Trophoblast cell (in vitro differentiated cells and primary cell): ENCODE results near the gene PRDM16.

Source experiments
- DNase-seq, 2 donors: peaks; one replicate each; pipeline ENCODE4 v3.0.0-alpha.2; 2016
- H2AFZ ChIP-seq: 2 replicates; pipeline ENCODE4 v1.6.1; 2013; ENCODE audit warnings: low read length, moderate library complexity, mild to moderate bottlenecking; ENCODE audit not compliant: insufficient read depth, poor library complexity
- H2AK5ac ChIP-seq: 2 replicates; pipeline ENCODE4 v1.6.1; 2013; ENCODE audit warnings: mild to moderate bottlenecking, low read length
- H2BK120ac ChIP-seq: 2 replicates; pipeline ENCODE4 v1.6.1; 2013; ENCODE audit warnings: low read length, mild to moderate bottlenecking, moderate library complexity; ENCODE audit not compliant: insufficient read depth, poor library complexity
- H2BK12ac ChIP-seq: 2 replicates; pipeline ENCODE4 v1.6.1; 2013; ENCODE audit warnings: mild to moderate bottlenecking, low read length, moderate library complexity
- H2BK5ac ChIP-seq: 2 replicates; pipeline ENCODE4 v1.6.1; 2013; ENCODE audit warnings: low read length, low read depth, moderate library complexity, mild to moderate bottlenecking; ENCODE audit not compliant: poor library complexity
- H3K14ac ChIP-seq: 2 replicates; pipeline ENCODE4 v1.6.1; 2013; ENCODE audit warnings: mild to moderate bottlenecking, low read length
- H3K18ac ChIP-seq: 2 replicates; pipeline ENCODE4 v1.6.1; 2013; ENCODE audit warnings: mild to moderate bottlenecking, low read length
- H3K23ac ChIP-seq: 2 replicates; pipeline ENCODE4 v1.6.1; 2013; ENCODE audit warnings: low read length
- H3K27ac ChIP-seq: 2 replicates; pipeline ENCODE4 v1.5.1; 2013; ENCODE audit warnings: low read depth, mild to moderate bottlenecking, inconsistent platforms, low read length, moderate library complexity
- H3K27me3 ChIP-seq: 2 replicates; pipeline ENCODE4 v1.6.1; 2013; ENCODE audit warnings: inconsistent platforms, mild to moderate bottlenecking, low read length, moderate library complexity; ENCODE audit not compliant: insufficient read depth
- H3K36me3 ChIP-seq, 2 experiments: 1 replicate in 1 of 2; 2 replicates in 1 of 2; pipeline ENCODE4 v1.6.1; 2013; ENCODE audit warnings: low read length in 2 of 2, mild to moderate bottlenecking in 2 of 2, moderate library complexity in 1 of 2; ENCODE audit not compliant: insufficient read depth in 2 of 2, control insufficient read depth in 1 of 2
- H3K4ac ChIP-seq: 2 replicates; pipeline ENCODE4 v1.6.1; 2013; ENCODE audit warnings: low read depth, mild to moderate bottlenecking, low read length, moderate library complexity
- H3K4me1 ChIP-seq, 2 experiments: 1 replicate in 1 of 2; 2 replicates in 1 of 2; pipeline ENCODE4 v1.6.1; 2013; ENCODE audit warnings: low read length in 2 of 2, mild to moderate bottlenecking in 2 of 2, moderate library complexity in 1 of 2; ENCODE audit not compliant: insufficient read depth in 2 of 2, control insufficient read depth in 1 of 2
- H3K4me2 ChIP-seq: 2 replicates; pipeline ENCODE4 v1.6.1; 2013; ENCODE audit warnings: inconsistent platforms, mild to moderate bottlenecking, low read length, moderate library complexity
- H3K4me3 ChIP-seq: 2 replicates; pipeline ENCODE4 v1.5.1; 2013; ENCODE audit warnings: mild to moderate bottlenecking, low read depth, low read length, inconsistent platforms
- H3K79me1 ChIP-seq: one replicate; pipeline ENCODE4 v1.6.1; 2013; ENCODE audit warnings: low read length
- H3K79me2 ChIP-seq: 2 replicates; pipeline ENCODE4 v1.6.1; 2013; ENCODE audit warnings: low read length, mild to moderate bottlenecking; ENCODE audit not compliant: control insufficient read depth, insufficient read depth, poor library complexity
- H3K9ac ChIP-seq: 2 replicates; pipeline ENCODE4 v1.6.1; 2013; ENCODE audit warnings: mild to moderate bottlenecking, low read length
- H3K9me3 ChIP-seq: 2 replicates; pipeline ENCODE4 v1.6.1; 2013; ENCODE audit warnings: low read depth, mild to moderate bottlenecking, control low read depth, inconsistent platforms, low read length; ENCODE audit not compliant: insufficient read depth
- H4K12ac ChIP-seq: 2 replicates; pipeline ENCODE4 v1.6.1; 2013; ENCODE audit warnings: low read depth, mild to moderate bottlenecking, low read length, moderate library complexity
- H4K8ac ChIP-seq: 2 replicates; pipeline ENCODE4 v1.6.1; 2013; ENCODE audit warnings: low read depth, mild to moderate bottlenecking, low read length, moderate library complexity
- H4K91ac ChIP-seq: one replicate; pipeline ENCODE4 v1.6.1; 2013; ENCODE audit warnings: low read depth, mild to moderate bottlenecking, low read length, moderate library complexity
- WGBS: extraction: QIAGEN DNeasy Blood & Tissue Kit; methylation state at CpG from one replicate; pipeline ENCODE4 v1.1.7; 2013; ENCODE audit warnings: missing lambda C conversion rate; ENCODE audit not compliant: insufficient read length, insufficient coverage; ENCODE audit errors: extremely low coverage; 5-methylcytosine and 5-hydroxymethylcytosine counted together

PRDM16 gene

GRCh38 chr1:3373700-3374405, 304.9 kb downstream of the PRDM16 start:
- Histone ChIP-seq H3K36me3 (no peaks in the 10 kb centered on the region), H4K12ac (no peak overlapping the region), H3K79me1 (no peaks in the 10 kb centered on the region), H3K18ac (no peak overlapping the region), H3K4me3 (no peak overlapping the region), H3K79me2 (no peaks in the 10 kb centered on the region), H2BK12ac (no peak overlapping the region), H3K4me1 (no peaks in the 10 kb centered on the region), H3K27me3 (no peaks in the 10 kb centered on the region), H4K8ac (no peak overlapping the region), H3K4me2 (no peak overlapping the region), H3K27ac (no peak overlapping the region), H3K9ac (no peak overlapping the region), H3K4ac (no peak overlapping the region), H3K23ac (no peak overlapping the region), H2BK5ac (no peak overlapping the region), H2AFZ (no peak overlapping the region), H3K14ac (no peak overlapping the region), H2AK5ac (no peak overlapping the region), H2BK120ac (no peak overlapping the region), H4K91ac (no peak overlapping the region), H3K9me3 (peaks cover 7% of the 10 kb centered on the region)
- DNase-seq = no peak
- WGBS = no CpG with 5 or more reads among the region's 20 CpGs

- Histone ChIP-seq H2BK120ac (no peak overlapping the region), H2BK5ac (no peak overlapping the region), H3K4me3 (no peak overlapping the region), H3K18ac (no peak overlapping the region), H3K36me3 (no peaks in the 10 kb centered on the region), H3K9ac (no peak overlapping the region), H2BK12ac (no peak overlapping the region), H3K4me2 (no peak overlapping the region), H3K14ac (no peak overlapping the region), H3K27ac (no peak overlapping the region), H3K9me3 (peaks cover 7% of the 10 kb centered on the region), H3K4ac (no peak overlapping the region), H3K27me3 (no peaks in the 10 kb centered on the region), H3K23ac (no peak overlapping the region), H2AK5ac (no peak overlapping the region), H3K79me1 (no peaks in the 10 kb centered on the region), H4K8ac (no peak overlapping the region), H3K79me2 (no peaks in the 10 kb centered on the region), H2AFZ (no peak overlapping the region), H4K12ac (no peak overlapping the region), H4K91ac (no peak overlapping the region), H3K4me1 (no peaks in the 10 kb centered on the region)
- no peak for DNase-seq
- WGBS = no CpG with 5 or more reads among the region's 11 CpGs
Observed at GRCh38 chr1:3375245-3375644, 306.2 kb downstream of the PRDM16 start.

GRCh38 chr1:3377166-3377565, 308.2 kb downstream of the PRDM16 start:
- H3K18ac ChIP-seq = no peak overlapping the region
- no peak overlapping the region for H3K14ac ChIP-seq
- no peak overlapping the region for H2BK120ac ChIP-seq
- no peaks in the 10 kb centered on the region for H3K36me3 ChIP-seq
- no peak overlapping the region for H2AFZ ChIP-seq
- DNase-seq = no peak
- H3K4me2 ChIP-seq = no peak overlapping the region
- H4K91ac ChIP-seq = no peak overlapping the region
- H2BK5ac ChIP-seq = no peak overlapping the region
- no peaks in the 10 kb centered on the region for H3K79me1 ChIP-seq
- no CpG with 5 or more reads among the region's 12 CpGs for WGBS
- H3K79me2 ChIP-seq = no peaks in the 10 kb centered on the region
- H3K4ac ChIP-seq = no peak overlapping the region
- no peaks in the 10 kb centered on the region for H3K4me1 ChIP-seq
- H3K27me3 ChIP-seq = no peaks in the 10 kb centered on the region
- H3K23ac ChIP-seq = no peak overlapping the region
- H4K8ac ChIP-seq = no peak overlapping the region
- no peak overlapping the region for H2BK12ac ChIP-seq
- H4K12ac ChIP-seq = no peak overlapping the region
- no peak overlapping the region for H3K27ac ChIP-seq
- peaks cover 5% of the 10 kb centered on the region for H3K9me3 ChIP-seq
- H2AK5ac ChIP-seq = no peak overlapping the region
- H3K9ac ChIP-seq = no peak overlapping the region
- no peak overlapping the region for H3K4me3 ChIP-seq

- no peak overlapping the region for H2BK120ac ChIP-seq
- no peaks in the 10 kb centered on the region for H3K36me3 ChIP-seq
- H2BK5ac ChIP-seq = no peak overlapping the region
- no peak overlapping the region for H3K4me3 ChIP-seq
- DNase-seq = no peak
- H3K9ac ChIP-seq = no peak overlapping the region
- peaks cover 5% of the 10 kb centered on the region for H3K9me3 ChIP-seq
- no peaks in the 10 kb centered on the region for H3K27me3 ChIP-seq
- no peak overlapping the region for H4K91ac ChIP-seq
- no peak overlapping the region for H3K23ac ChIP-seq
- no peaks in the 10 kb centered on the region for H3K79me2 ChIP-seq
- H4K12ac ChIP-seq = no peak overlapping the region
- H2AK5ac ChIP-seq = no peak overlapping the region
- H2BK12ac ChIP-seq = no peak overlapping the region
- H3K4me2 ChIP-seq = no peak overlapping the region
- H3K27ac ChIP-seq = no peak overlapping the region
- no peaks in the 10 kb centered on the region for H3K4me1 ChIP-seq
- H3K4ac ChIP-seq = no peak overlapping the region
- H3K18ac ChIP-seq = no peak overlapping the region
- WGBS = no CpG with 5 or more reads among the region's 24 CpGs
- no peak overlapping the region for H3K14ac ChIP-seq
- no peaks in the 10 kb centered on the region for H3K79me1 ChIP-seq
- H2AFZ ChIP-seq = no peak overlapping the region
- no peak overlapping the region for H4K8ac ChIP-seq
Observed at GRCh38 chr1:3377604-3378279, 308.7 kb downstream of the PRDM16 start.
